ENCODE results near the gene PIWIL4. TPM values are rescaled to one million over a fixed set of nuclear protein-coding genes. Genes with fewer than 3 reads are reported as not detected.

The PIWIL4 gene
- total and polyA plus RNA-seq, 7 donors, result 0.30 to 1.7 (median 0.65) TPM

GRCh38 chr11:94666792-94667721 is 99.9 kb downstream of the PIWIL4 start:
- intact Hi-C loops (cut with DNase I), result no loop called here
- no peak for ATAC-seq
- Histone ChIP-seq H3K27ac (no peak overlapping the region), H3K4me3 (no peak overlapping the region), H3K27me3 (ENCODE audit: insufficient read depth in 3 of 3, low read length in 2 of 3) (no peaks in the 10 kb centered on the region), H3K36me3 (ENCODE audit: insufficient read depth in 1 of 2, low read depth in 1 of 2) (no peaks in the 10 kb centered on the region), H3K4me1 (peaks cover 10% of the 10 kb centered on the region), H3K9me3 (peaks cover 5% of the 10 kb centered on the region)
- TF ChIP-seq CTCF (IDR thresholded peaks at IDR 0.05), result no peak
- DNase-seq, result no peak
- 87 to 91% (median 88%) methylated on average over 7 of the region's 7 CpGs for WGBS, 3 donors

GRCh38 chr11:94668212-94668793 is 101.1 kb downstream of the PIWIL4 start:
- no peak for TF ChIP-seq CTCF (IDR thresholded peaks at IDR 0.05)
- intact Hi-C loops (cut with DNase I), result no loop called here
- H3K27ac ChIP-seq, result no peak overlapping the region
- DNase-seq (no peak), ATAC-seq (no peak)
- 95 to 100% (median 98%) methylated on average over 2 of the region's 2 CpGs for WGBS, 3 donors
- no peaks in the 10 kb centered on the region for H3K27me3 ChIP-seq (ENCODE audit: insufficient read depth in 3 of 3, low read length in 2 of 3)
- peaks cover 1% of the 10 kb centered on the region for H3K9me3 ChIP-seq
- H3K4me1 ChIP-seq, result peaks cover 19% of the 10 kb centered on the region
- H3K36me3 ChIP-seq (ENCODE audit: insufficient read depth in 1 of 2, low read depth in 1 of 2), result no peaks in the 10 kb centered on the region
- no peak overlapping the region for H3K4me3 ChIP-seq

GRCh38 chr11:94669023-94669422 is 101.9 kb downstream of the PIWIL4 start:
- Histone ChIP-seq H3K4me3 (no peak overlapping the region), H3K27me3 (ENCODE audit: insufficient read depth in 3 of 3, low read length in 2 of 3) (no peaks in the 10 kb centered on the region), H3K36me3 (ENCODE audit: insufficient read depth in 1 of 2, low read depth in 1 of 2) (no peaks in the 10 kb centered on the region), H3K9me3 (no peaks in the 10 kb centered on the region), H3K4me1 (peaks cover 26% of the 10 kb centered on the region), H3K27ac (no peak overlapping the region)
- DNase-seq (no peak), ATAC-seq (no peak)
- WGBS, 3 donors, result 51 to 71% (median 70%) methylated on average over 4 of the region's 4 CpGs
- intact Hi-C loops (cut with DNase I), result no loop called here
- TF ChIP-seq CTCF (IDR thresholded peaks at IDR 0.05), result no peak

Other genes with a start within 250 kb of the PIWIL4 start
- under 1 TPM in 3 of 4 donors, not detected in 1; 0.06 to 0.40 (median 0.11) TPM for gene GPR83, start 165.9 kb upstream of the PIWIL4 start, total RNA-seq
- under 1 TPM; 0.05 to 0.25 (median 0.13) TPM for gene GPR83, start 165.9 kb upstream of the PIWIL4 start, polyA plus RNA-seq
- gene MRE11, start 73.5 kb upstream of the PIWIL4 start, total RNA-seq, result 1 to 10 TPM; 6.4 to 8.3 (median 8.1) TPM
- gene MRE11, start 73.5 kb upstream of the PIWIL4 start, polyA plus RNA-seq, result 1 to 10 TPM; 1.9 to 9.0 (median 3.0) TPM
- gene ANKRD49, start 73.4 kb upstream of the PIWIL4 start, total RNA-seq, result 10 to 100 TPM in 1 of 4 donors, 1 to 10 TPM in 3; 5.4 to 13.7 (median 5.7) TPM
- 10 to 100 TPM in 2 of 3 donors, 1 to 10 TPM in 1; 9.7 to 37.9 (median 12.3) TPM for gene ANKRD49, start 73.4 kb upstream of the PIWIL4 start, polyA plus RNA-seq
- gene C11orf97, start 54.9 kb upstream of the PIWIL4 start, total RNA-seq, result not detected
- gene C11orf97, start 54.9 kb upstream of the PIWIL4 start, polyA plus RNA-seq, result under 1 TPM in 1 of 3 donors, not detected in 2; 0.06 TPM
- gene FUT4, start 23.4 kb upstream of the PIWIL4 start, total RNA-seq, result 1 to 10 TPM; 1.1 to 2.2 (median 1.4) TPM
- 1 to 10 TPM in 2 of 3 donors, under 1 TPM in 1; 0.37 to 1.9 (median 1.1) TPM for gene FUT4, start 23.4 kb upstream of the PIWIL4 start, polyA plus RNA-seq
- 100 to 1,000 TPM; 225 to 355 (median 292) TPM for gene AMOTL1, start 201.0 kb downstream of the PIWIL4 start, total RNA-seq
- 100 to 1,000 TPM in 1 of 3 donors, 10 to 100 TPM in 2; 46.5 to 162 (median 91.8) TPM for gene AMOTL1, start 201.0 kb downstream of the PIWIL4 start, polyA plus RNA-seq